ENCODE results near the gene F7. TPM values are rescaled to one million over a fixed set of nuclear protein-coding genes. Genes with fewer than 3 reads are reported as not detected.

F7 gene
- total RNA-seq, 1 experiment from 2014 or later: not detected

GRCh38 chr13:113168211-113168610 lies 62.6 kb downstream of the F7 start:
- no TSS peak for BruUV-seq (replicated peaks)
- ChIA-PET CTCF (no interaction called here), POLR2A (no interaction called here)
- no peak for TF ChIP-seq TCF7L2 (IDR thresholded peaks at IDR 0.05; ENCODE audit: low read depth, low read length)
- TF ChIP-seq, protein P1, sequence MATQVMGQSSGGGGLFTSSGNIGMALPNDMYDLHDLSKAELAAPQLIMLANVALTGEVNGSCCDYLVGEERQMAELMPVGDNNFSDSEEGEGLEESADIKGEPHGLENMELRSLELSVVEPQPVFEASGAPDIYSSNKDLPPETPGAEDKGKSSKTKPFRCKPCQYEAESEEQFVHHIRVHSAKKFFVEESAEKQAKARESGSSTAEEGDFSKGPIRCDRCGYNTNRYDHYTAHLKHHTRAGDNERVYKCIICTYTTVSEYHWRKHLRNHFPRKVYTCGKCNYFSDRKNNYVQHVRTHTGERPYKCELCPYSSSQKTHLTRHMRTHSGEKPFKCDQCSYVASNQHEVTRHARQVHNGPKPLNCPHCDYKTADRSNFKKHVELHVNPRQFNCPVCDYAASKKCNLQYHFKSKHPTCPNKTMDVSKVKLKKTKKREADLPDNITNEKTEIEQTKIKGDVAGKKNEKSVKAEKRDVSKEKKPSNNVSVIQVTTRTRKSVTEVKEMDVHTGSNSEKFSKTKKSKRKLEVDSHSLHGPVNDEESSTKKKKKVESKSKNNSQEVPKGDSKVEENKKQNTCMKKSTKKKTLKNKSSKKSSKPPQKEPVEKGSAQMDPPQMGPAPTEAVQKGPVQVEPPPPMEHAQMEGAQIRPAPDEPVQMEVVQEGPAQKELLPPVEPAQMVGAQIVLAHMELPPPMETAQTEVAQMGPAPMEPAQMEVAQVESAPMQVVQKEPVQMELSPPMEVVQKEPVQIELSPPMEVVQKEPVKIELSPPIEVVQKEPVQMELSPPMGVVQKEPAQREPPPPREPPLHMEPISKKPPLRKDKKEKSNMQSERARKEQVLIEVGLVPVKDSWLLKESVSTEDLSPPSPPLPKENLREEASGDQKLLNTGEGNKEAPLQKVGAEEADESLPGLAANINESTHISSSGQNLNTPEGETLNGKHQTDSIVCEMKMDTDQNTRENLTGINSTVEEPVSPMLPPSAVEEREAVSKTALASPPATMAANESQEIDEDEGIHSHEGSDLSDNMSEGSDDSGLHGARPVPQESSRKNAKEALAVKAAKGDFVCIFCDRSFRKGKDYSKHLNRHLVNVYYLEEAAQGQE (IDR thresholded peaks at IDR 0.05; ENCODE audit: insufficient read depth in 1 of 2, low read depth in 2 of 2, low read length in 1 of 2): no peak
- no peak for TF ChIP-seq CTCF (IDR thresholded peaks at IDR 0.05)
- TF ChIP-seq POLR2AphosphoS5 (IDR thresholded peaks at IDR 0.05; ENCODE audit: low read depth, low read length): no peak
- TF ChIP-seq SIN3A (IDR thresholded peaks at IDR 0.05; ENCODE audit: borderline replicate concordance, insufficient read depth, low read depth, low read length): no peak
- Histone ChIP-seq H3K36me3 (ENCODE audit: control insufficient read depth, insufficient read depth, low read length) (no peaks in the 10 kb centered on the region; the same call in 1 of the 2 replicates), H3K27me3 (ENCODE audit: control insufficient read depth, insufficient read depth, low read length) (no peaks in the 10 kb centered on the region), H3K9me3 (ENCODE audit: control insufficient read depth, insufficient read depth, low read depth, low read length) (no peaks in the 10 kb centered on the region), H3K4me3 (ENCODE audit: low read depth in 2 of 2, low read length in 2 of 2) (no peak overlapping the region), H3K4me1 (ENCODE audit: control insufficient read depth, insufficient read depth, low read length) (no peaks in the 10 kb centered on the region; the same call in 1 of the 2 replicates), H3K27ac (ENCODE audit: low read length) (no peak overlapping the region)
- DNase-seq (ENCODE audit: low read depth, low spot score) (no peak), ATAC-seq (no peak)
- intact Hi-C loops (cut with micrococcal nuclease; ENCODE audit: unreplicated experiment): no loop called here
- in situ Hi-C loops (cut with HindIII; ENCODE audit: low pct_unique_long_range_greater_than_20kb, low sequenced_read_pairs): no loop called here

DNA sequence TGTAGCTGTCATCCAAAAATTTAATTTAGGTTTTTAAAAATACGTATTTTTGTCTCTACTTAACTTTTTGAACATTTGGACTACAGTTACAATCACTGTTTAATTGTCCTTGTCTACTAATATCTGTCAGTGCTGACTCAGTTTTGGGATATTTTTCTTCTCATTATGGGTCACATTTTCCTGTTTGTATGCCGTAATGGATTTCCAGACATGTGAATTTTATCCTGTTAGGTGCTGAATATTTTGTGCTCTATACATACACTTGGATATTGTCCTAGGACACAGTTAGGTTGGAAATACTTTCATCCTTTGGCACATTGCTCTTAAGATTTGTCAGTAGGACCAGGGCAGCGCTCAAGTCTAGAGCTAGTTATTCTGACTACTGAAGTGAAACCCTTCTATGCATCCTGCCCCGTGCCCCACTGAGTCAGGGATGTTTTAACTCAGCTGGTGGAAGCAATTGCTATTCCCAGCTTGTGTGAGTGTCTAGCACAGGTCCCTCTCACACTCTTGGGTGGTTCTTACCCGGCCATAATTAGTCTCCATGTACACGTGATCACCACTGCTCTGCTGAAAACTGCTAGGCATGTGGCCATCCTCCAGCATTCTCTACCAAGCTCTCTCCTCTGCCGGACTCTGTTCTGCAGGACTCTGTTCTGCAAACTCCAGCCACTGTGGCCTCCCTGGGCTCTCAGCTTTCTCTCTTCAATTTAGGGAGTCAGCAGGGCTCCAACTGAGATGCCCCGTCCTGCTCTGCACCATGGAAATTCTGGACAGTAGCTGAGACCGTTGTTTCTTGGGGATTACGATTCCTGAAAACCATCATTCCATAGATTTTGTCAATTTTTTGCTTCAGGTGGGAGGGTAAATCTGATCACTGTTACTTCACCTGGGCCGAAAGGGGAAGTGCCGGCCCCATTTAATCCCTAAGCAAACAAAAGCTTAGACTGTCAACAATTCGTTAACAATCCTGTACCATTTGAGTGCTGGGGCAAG lies 64.0 kb downstream of the F7 start:
- in situ Hi-C loops (cut with HindIII; ENCODE audit: low pct_unique_long_range_greater_than_20kb, low sequenced_read_pairs) (no loop called here), intact Hi-C loops (cut with micrococcal nuclease; ENCODE audit: unreplicated experiment) (no loop called here)
- Histone ChIP-seq H3K27ac (ENCODE audit: low read length) (no peak overlapping the region), H3K4me3 (ENCODE audit: low read depth in 2 of 2, low read length in 2 of 2) (no peak overlapping the region), H3K27me3 (ENCODE audit: control insufficient read depth, insufficient read depth, low read length) (no peaks in the 10 kb centered on the region), H3K36me3 (ENCODE audit: control insufficient read depth, insufficient read depth, low read length) (no peaks in the 10 kb centered on the region; the same call in 1 of the 2 replicates), H3K4me1 (ENCODE audit: control insufficient read depth, insufficient read depth, low read length) (no peaks in the 10 kb centered on the region), H3K9me3 (ENCODE audit: control insufficient read depth, insufficient read depth, low read depth, low read length) (no peaks in the 10 kb centered on the region)
- no TSS peak for BruUV-seq (replicated peaks)
- no peak for DNase-seq (ENCODE audit: low read depth, low spot score)
- ChIA-PET CTCF (no interaction called here), POLR2A (interaction anchor here (1.3 kb wide), 1 partner anchor 13 kb away, joined by 3 read pairs; no protein-coding TSS in a partner anchor)
- no peak for ATAC-seq
- no peak for TF ChIP-seq SIN3A (IDR thresholded peaks at IDR 0.05; ENCODE audit: borderline replicate concordance, insufficient read depth, low read depth, low read length)
- no peak for TF ChIP-seq CTCF (IDR thresholded peaks at IDR 0.05)
- TF ChIP-seq TCF7L2 (IDR thresholded peaks at IDR 0.05; ENCODE audit: low read depth, low read length): no peak
- TF ChIP-seq, protein P1 (IDR thresholded peaks at IDR 0.05; ENCODE audit: insufficient read depth in 1 of 2, low read depth in 2 of 2, low read length in 1 of 2): no peak
- TF ChIP-seq POLR2AphosphoS5 (IDR thresholded peaks at IDR 0.05; ENCODE audit: low read depth, low read length): no peak

Measured in Panc1 (cell line).